HL-60/S4 treated with retinoic acid at 250 ng/mL for 4 days and 3 days (cell line): ENCODE measurements around the gene DUSP22.

Experiments used
- in situ Hi-C: fragments of 300-500 bp; cut with MboI; formaldehyde crosslinking; loops from 2 replicates; pipeline ENCODE4 v1.7.0; 2022; ENCODE audit warnings: low sequenced_read_pairs

DUSP22 gene

GRCh38 chr6:296151-297122 lies 4.2 kb downstream of the DUSP22 start:
- in situ Hi-C loops: no loop called here

- in situ Hi-C loops: no loop called here
Measured at GRCh38 chr6:297571-298232, 5.4 kb downstream of the DUSP22 start.

- in situ Hi-C loops: no loop called here
Measured at GRCh38 chr6:298233-299103, 6.2 kb downstream of the DUSP22 start.

- in situ Hi-C loops: no loop called here
Measured at GRCh38 chr6:299104-299980, 7.1 kb downstream of the DUSP22 start.

- in situ Hi-C loops: no loop called here
Measured at GRCh38 chr6:300026-300425, 7.7 kb downstream of the DUSP22 start.

- in situ Hi-C loops: no loop called here
Measured at GRCh38 chr6:300494-301198, 8.4 kb downstream of the DUSP22 start.

- in situ Hi-C loops: no loop called here
Measured at GRCh38 chr6:301526-301925, 9.2 kb downstream of the DUSP22 start.

GRCh38 chr6:301929-302705 lies 9.8 kb downstream of the DUSP22 start:
- in situ Hi-C loops: no loop called here

- in situ Hi-C loops: no loop called here
Measured at GRCh38 chr6:302760-303159, 10.5 kb downstream of the DUSP22 start.

- in situ Hi-C loops: no loop called here
Measured at GRCh38 chr6:303263-303662, 11.0 kb downstream of the DUSP22 start.

GRCh38 chr6:303948-304558 lies 11.8 kb downstream of the DUSP22 start:
- in situ Hi-C loops: no loop called here

- in situ Hi-C loops: no loop called here
Measured at GRCh38 chr6:304833-305370, 12.6 kb downstream of the DUSP22 start.

- in situ Hi-C loops: no loop called here
Measured at GRCh38 chr6:305371-306206, 13.3 kb downstream of the DUSP22 start.

- in situ Hi-C loops: no loop called here
Measured at GRCh38 chr6:306641-307061, 14.4 kb downstream of the DUSP22 start.

GRCh38 chr6:307065-307814 lies 15.0 kb downstream of the DUSP22 start:
- in situ Hi-C loops: no loop called here

GRCh38 chr6:307874-308273 lies 15.6 kb downstream of the DUSP22 start:
- in situ Hi-C loops: no loop called here
